Activated CD8-positive, alpha-beta memory T cell treated with anti-CD3 and anti-CD28 coated beads, Interleukin-2, amount 50 U/mL, for 1 hour (primary cell): ENCODE data around the gene PDXDC1.
A peak's percentile ranks its signal among the peaks of the same experiment; 100 is the strongest.
"Not testable (repeated sequence)": the region's sequence is repeated elsewhere in the genome, so short reads cannot be mapped to it uniquely, and the experiment has no call there.

ENCODE experiments used
- DNase-seq: peaks from one replicate; pipeline ENCODE4 v3.0.0-alpha.2; 2020; ENCODE audit errors: extremely low read depth

PDXDC1 gene

DNA sequence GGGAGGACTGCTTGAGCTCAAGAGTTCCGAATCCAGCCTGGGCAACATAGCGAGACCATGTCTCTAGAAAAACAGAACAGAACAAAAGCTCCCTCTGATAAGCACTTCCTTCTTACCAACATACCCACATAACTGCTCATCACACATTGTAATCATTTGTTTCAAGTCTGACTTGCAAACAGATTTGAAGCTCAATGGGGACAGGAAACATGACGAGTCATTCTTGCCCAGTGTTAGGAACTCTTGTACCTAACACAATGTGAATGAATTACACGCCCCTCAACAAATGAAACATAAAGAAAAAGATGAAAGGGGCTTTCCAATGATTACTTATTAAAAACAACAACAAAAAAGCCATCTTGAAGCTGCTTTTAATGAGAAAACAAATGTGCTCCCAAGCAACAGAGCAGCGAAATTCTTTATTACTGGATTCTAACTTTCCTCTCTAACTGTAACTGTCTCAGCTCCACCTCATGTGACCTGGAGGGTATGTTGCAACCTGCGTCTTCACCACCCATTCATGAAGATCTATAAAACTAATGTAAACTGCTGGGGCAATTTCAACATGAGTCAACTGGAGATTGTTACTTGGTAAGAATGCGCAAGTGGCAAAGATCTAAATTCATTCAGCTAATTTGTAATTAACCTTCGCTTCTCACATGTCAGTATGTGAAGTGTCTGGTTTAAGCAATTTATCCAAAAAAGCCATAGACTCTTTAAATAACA, 87.4 kb downstream of the PDXDC1 start:
- DNase-seq: not testable (repeated sequence)

GRCh38 chr16:15065961-15066360, 91.1 kb downstream of the PDXDC1 start:
- not testable (repeated sequence) for DNase-seq

- DNase-seq: not testable (repeated sequence)
These were observed 91.9 kb downstream of the PDXDC1 start for GRCh38 chr16:15066690-15067089.

- not testable (repeated sequence) for DNase-seq
These were observed 96.2 kb downstream of the PDXDC1 start for GRCh38 chr16:15071013-15071412.

DNA sequence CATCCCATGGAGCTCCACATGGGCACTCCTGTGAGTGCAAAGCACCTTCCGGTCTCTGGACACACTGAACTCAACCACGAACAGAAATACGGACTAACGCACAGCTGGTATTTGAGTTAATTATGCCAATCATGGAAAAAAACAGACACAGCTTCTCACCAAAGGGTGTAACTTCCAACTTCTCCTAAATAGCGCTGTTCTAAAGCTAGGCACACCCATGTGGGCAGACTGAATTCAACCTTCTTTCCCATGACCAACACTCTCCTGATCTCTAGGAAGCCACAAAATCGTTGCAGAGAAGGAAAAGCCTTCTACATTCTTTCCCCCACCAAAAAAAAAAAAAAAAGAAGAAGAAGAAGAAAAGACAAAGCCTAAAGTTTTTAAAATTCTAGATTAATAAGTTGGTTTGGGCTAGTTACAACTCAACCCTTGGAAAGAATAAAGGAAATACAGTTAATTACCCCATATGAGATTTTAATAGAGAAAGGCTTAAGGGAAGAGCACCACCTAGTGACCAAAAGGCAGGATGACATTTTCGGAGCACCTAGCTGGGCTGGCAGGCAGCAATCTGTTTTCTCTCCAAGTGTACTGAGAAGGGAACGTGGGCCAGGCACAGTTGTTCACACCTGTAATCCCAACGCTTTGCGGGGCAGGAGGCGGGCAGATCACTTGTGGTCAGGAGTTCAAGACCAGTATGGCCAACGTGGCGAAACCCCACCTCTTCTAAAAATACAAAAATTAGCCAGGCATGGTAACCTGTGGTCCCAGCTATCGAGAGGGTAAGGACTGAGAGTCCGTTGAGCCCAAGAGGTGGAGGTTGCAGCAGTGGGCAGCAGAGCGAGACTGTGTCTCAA, 97.3 kb downstream of the PDXDC1 start:
- DNase-seq: not testable (repeated sequence)

DNA sequence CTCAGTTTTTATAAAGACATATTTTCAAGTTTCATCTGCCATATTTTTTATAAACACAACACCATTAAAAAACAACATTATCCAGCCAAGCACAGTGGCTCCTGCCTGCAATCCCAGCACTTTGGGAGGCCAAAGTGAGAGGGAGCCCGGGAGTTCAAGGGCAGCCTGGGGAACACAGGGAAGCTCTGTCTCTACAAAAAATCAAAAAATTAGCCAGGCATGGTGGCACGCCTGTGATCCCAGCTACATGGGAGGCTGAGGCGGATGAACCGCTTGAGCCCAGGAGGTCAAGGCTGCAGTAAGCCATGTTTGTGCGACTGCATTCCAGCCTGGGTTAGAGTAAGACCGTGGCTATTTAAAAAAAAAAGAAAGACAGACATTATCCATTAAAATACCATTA, 98.3 kb downstream of the PDXDC1 start:
- no peak for DNase-seq

- DNase-seq: not testable (repeated sequence)
These were observed 101.3 kb downstream of the PDXDC1 start for GRCh38 chr16:15076161-15076560.

DNA sequence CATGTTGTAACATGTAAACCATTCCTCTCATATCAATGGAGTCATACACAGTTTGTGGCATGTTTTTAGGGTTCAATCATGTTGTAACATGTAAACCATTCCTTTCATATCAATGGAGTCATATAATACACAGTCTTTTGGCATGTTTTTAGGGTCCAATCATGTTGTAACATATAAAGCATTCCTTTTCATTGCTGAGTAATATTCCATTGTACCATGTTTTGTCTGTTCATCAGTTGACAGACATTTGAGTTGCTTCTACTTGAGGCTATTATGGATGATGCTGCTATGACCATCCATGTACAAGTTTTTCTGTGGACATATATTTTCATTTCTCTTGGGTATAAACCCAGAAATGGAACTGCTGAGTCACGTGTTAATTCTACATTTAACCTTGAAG, 106.1 kb downstream of the PDXDC1 start:
- DNase-seq: not testable (repeated sequence)

- not testable (repeated sequence) for DNase-seq
These were observed 108.0 kb downstream of the PDXDC1 start for GRCh38 chr16:15082788-15083187.

GRCh38 chr16:15090663-15091269, 115.9 kb downstream of the PDXDC1 start:
- DNase-seq: not testable (repeated sequence)

GRCh38 chr16:15093571-15093954, 118.7 kb downstream of the PDXDC1 start:
- not testable (repeated sequence) for DNase-seq

GRCh38 chr16:15093955-15094827, 119.4 kb downstream of the PDXDC1 start, which contains the start of gene RRN3:
RRN3 (minus strand) TSS chr16:15094272; CDS start chr16:15094233, 39 bp downstream.
- DNase-seq: peak; percentile 49

DNA sequence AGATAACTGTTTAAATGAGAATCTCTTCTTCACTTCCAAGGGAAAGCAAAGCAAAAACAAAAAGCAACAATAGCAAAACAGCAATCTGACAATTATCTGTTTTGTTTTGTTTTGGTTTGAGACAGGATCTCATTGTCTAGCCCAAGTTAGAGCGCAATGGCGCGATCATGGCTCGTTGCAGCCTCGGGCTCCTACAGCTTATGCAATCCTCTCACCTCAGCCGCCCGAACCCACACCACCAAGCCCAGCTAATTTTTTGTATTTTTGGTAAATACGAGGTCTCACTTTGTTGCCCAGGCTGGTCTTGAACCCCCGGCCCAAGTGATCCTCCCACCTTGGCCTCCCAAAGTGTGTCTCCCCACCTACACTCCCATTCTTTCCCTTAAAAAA, 121.8 kb downstream of the PDXDC1 start:
- DNase-seq: not testable (repeated sequence)

- DNase-seq: not testable (repeated sequence)
These were observed 124.6 kb downstream of the PDXDC1 start for GRCh38 chr16:15099366-15099909.

DNA sequence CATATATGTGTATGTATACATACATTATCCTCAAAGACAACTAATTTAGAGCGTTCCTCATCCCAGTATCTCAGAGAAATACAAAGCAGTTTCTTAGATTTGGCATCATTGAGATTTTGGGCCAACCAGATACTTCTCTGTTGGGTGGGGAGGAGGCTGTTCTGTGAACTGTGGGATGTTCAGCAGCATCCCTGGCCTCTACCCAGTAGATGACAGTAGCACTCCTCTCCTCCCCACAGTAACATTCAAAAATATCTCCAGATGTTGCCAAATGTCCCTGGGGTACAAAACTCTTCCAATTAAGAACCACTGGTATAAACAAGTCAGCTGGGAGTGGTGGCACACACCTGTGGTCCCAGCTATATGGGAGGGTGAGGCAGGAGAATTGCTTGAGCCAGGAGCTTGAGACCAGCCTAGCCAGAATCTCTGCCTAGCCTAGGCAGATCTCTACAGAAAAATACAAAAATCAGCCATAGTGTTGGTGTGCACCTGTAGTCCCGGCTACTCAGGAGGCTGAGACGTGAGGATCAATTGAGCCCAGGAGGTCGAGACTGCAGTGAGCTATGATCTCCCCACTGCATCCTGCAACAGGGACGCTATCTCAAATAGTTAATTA, 125.7 kb downstream of the PDXDC1 start:
- not testable (repeated sequence) for DNase-seq

GRCh38 chr16:15127641-15128425, 153.0 kb downstream of the PDXDC1 start:
- DNase-seq: not testable (repeated sequence)

DNA sequence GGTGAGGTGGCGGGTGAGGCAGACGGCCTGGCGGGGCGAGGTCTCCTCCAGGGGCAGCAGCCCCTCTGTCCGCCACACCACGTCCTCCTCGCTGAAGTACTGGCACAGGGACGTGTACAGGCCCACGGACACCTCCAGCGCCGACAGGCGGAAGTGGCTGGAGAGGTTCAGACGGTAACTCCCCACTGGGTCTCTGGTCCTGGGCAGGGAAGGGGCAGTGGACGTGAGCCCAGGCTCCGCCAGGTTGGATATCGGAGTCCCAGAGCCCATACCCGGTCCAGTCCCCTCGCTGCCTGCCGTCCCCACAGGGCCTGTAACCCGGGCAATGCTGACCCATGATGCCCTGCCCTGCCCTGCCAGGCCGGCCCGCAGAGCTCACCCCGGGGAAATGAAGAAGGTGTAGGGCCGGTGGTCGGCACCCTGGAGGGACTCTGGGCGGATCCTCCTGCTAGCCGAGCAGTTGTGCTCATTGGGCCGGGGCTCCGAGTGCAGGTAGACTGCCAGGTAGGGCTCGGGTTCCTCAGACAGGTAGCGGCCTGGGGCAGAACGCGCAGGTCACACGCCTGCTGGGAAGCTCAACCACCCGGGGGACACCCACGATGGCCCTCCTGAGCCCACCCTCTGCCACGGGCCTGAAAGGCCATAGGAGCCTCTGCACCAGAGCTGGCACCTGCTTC, 155.6 kb downstream of the PDXDC1 start:
- DNase-seq: not testable (repeated sequence)

DNA sequence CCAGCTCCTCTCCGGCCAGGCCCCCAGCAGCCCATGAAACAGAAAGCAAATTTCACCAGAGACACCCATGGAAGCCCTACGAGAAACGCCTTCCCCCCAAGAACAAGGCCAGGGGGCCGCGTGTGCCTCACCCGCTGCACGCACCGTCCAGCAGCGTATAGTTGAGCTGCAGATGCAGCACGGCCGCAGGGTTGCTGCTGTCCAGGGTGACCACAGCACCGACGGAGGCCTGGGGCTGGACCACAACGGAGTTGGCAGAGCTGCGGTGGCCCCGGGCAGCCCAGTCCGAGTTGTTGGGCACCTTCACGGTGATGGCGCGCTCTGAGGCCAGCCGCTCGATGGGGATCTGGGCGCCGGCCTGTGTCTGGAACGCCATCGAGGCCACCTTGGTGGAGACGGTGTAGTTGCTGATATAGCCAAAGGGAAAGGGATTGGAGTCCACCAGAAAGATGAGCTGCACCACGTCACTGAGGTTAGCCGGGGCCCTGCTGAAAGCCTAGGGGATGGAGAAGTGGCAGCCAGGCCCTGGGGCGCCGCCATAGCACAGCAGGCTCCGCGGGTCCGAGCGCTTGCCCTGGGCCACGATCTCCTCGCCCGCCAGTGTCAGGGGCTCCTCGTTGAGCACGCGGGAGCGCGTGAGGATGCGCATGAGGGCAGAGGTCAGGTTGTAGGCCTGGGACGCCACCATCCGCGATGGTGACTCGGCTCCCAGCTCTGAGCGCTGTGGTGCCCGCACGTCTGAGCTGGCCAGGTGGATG, 156.3 kb downstream of the PDXDC1 start:
- DNase-seq: not testable (repeated sequence)
